GM12801 (cell line): ENCODE results near the gene PCNX2.

Experiments used
- TF ChIP-seq, protein P1 (sequence below): IDR thresholded peaks from one replicate; pipeline ENCODE4 v1.5.1; 2011; ENCODE audit warnings: control low read depth; ENCODE audit not compliant: insufficient read length; ENCODE audit errors: extremely low read depth

The PCNX2 gene

DNA sequence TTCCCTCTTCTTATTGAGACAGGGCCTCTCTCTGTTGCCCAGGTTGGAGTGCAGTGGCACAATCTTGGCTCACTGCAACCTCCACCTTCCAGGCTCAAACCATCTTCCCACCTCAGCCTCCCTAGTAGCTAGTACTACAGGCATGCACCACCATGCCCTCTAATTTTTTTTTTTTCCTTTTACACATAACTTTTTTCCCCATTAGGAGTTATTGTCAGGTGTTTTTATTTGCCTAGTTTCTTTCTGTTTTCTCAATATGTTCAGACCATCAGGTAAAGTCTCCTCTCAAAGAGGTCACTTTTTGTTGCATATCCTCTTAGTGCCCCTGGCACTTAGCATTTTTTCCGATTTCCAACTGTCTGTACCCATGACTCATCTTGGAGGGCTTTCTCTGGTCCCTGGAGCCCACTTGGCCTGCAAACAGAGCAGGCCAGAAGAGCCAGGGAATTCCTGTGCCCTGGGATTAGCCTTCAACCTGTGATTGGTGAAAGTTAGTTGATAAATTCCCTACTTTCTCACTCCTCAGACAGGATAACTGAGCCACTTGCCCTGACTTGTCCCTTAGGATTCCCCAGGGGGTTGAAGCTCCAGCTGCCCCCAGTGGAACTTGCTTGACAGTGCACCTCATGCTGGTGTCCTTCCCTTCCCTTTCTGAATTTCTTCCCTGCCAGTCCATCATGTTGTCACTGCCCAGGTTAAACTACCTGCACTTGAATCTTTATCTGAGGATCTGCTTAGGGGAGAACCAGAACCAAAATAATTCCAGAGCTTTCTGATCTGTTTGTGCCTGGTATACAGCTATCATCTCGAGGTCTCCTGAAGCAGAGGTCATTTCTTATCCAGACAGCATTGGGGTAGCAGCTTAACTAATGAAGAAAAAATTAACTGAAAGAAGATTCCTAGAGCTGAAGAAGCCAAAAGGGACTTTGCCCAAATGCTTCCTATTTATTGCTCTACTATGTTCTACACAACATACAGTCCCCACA lies 342.7 kb downstream of the PCNX2 start:
- TF ChIP-seq, protein P1, sequence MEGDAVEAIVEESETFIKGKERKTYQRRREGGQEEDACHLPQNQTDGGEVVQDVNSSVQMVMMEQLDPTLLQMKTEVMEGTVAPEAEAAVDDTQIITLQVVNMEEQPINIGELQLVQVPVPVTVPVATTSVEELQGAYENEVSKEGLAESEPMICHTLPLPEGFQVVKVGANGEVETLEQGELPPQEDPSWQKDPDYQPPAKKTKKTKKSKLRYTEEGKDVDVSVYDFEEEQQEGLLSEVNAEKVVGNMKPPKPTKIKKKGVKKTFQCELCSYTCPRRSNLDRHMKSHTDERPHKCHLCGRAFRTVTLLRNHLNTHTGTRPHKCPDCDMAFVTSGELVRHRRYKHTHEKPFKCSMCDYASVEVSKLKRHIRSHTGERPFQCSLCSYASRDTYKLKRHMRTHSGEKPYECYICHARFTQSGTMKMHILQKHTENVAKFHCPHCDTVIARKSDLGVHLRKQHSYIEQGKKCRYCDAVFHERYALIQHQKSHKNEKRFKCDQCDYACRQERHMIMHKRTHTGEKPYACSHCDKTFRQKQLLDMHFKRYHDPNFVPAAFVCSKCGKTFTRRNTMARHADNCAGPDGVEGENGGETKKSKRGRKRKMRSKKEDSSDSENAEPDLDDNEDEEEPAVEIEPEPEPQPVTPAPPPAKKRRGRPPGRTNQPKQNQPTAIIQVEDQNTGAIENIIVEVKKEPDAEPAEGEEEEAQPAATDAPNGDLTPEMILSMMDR = no peak

DNA sequence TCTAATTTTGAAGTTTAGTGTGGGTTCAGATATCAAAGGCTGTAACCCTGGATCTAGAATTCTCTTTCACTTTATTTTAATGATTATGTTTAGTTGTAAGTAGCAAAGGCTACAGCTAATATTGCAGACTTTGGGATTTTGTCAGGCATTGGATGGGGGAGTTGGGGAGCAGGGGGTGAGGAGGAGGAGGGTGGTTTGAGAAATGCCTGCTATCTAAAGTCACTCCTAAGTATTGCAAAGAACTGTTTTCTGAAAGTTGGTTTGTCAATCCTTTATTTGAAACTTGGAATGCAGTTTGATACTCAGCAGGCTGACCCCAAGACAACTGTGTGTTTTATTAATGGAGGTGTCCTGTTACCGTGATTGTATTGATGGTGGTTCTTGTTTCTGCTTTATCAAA lies 343.9 kb downstream of the PCNX2 start:
- TF ChIP-seq, protein P1 = no peak

- TF ChIP-seq, protein P1 = no peak
Measured at GRCh38 chr1:232951180-232951579, 344.3 kb downstream of the PCNX2 start.

DNA sequence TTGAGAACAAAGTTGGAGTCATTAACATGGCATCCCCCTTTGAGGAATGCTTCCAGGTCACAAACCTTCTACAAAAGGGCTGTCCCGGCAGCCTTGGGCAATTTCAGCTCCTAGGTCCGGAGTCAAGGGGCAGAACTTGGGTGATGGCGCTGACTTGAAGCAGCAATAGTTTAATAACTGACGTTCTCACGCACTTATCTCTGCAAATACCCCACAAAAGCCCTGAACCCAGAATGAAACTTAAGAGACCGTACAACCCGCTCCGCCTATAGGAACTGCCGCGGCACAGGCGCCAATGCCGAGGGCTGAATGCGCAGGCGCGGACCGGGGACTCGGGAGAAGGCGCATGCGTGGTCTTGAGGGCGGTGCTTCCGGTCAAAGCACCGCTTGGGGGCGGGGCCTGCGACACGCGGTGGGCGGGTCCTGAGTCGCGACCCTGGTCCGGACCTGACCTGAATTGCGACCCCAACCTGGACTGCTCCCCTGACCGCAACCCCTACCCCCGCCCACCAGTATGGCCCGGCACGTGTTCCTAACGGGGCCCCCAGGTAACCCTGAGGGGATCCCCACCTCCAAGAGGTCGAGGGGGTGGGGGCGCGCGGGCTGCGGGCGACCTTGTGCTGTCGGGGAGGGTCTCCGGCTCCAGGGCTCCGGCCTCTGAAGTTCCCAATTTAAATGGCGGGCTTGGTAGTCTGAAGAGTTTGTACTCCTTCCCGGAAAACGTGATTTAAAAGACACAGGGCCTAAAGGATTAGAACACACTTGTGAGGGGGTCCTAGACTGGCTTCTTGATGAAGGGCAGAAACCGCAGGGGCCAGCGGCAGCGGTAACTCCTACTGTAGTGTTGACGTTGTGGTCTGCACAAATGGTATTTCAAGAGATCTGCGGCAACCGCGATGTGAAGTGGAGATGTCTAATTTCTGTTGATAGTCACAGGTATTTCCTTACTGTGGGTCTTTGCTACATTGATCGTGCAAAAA lies 345.0 kb downstream of the PCNX2 start, which contains the start of gene NTPCR:
Gene NTPCR, plus strand, starts transcription at position 415 of the 980 bp plus-strand sequence. Its CDS starts 100 bp downstream, at position 515.
- TF ChIP-seq, protein P1 = no peak

- TF ChIP-seq, protein P1 = no peak
Measured at GRCh38 chr1:232949636-232950196, 345.8 kb downstream of the PCNX2 start.

GRCh38 chr1:232944347-232944746 lies 351.2 kb downstream of the PCNX2 start:
- TF ChIP-seq, protein P1 = no peak
